GM12878 (cell line): ENCODE data around the gene EML1. TPM values are rescaled to one million over a fixed set of nuclear protein-coding genes. Genes with fewer than 3 reads are reported as not detected.

ENCODE experiments used
- ATAC-seq: fragments of 200-7000 bp; cut with Tn5 transposase; 3 replicates; pipeline ENCODE4 v1.9.1; 2020; ENCODE audit warnings: mild to moderate bottlenecking, moderate library complexity
- BruUV-seq: library from RNA; stranded (reverse); fragments of 400-500 nt; replicated peaks from 2 replicates; lab custom pipeline; 2021; lab: Mats Ljungman, UMichigan
- CTCF ChIA-PET: fragments of 300-600 bp; sonication (Branson Sonifier 250); formaldehyde crosslinking; extraction: SDS; loops from one replicate; lab custom pipeline; 2021; ENCODE audit warnings: inconsistent platforms; lab: Yijun Ruan, JAX
- POLR2A ChIA-PET: fragments of 350-600 bp; formaldehyde crosslinking; extraction: SDS; loops from one replicate; lab custom pipeline; 2021; ENCODE audit warnings: inconsistent platforms; lab: Charles Lee
- RAD21 ChIA-PET: fragments of 300-600 bp; sonication (Branson Sonifier 250); formaldehyde crosslinking; loops from one replicate; lab custom pipeline; 2023; ENCODE audit warnings: antibody characterized with exemption; ENCODE audit not compliant: unreplicated experiment; lab: Charles Lee
- SMC1A ChIA-PET: fragments of 300-600 bp; sonication (Branson Sonifier 250); formaldehyde crosslinking; loops from one replicate; lab custom pipeline; 2023; ENCODE audit not compliant: unreplicated experiment, uncharacterized antibody; lab: Charles Lee
- DNase-seq: peaks from one replicate; pipeline ENCODE4 v3.0.0-alpha.2; 2011; ENCODE audit warnings: low read depth, low spot score
- FAIRE-seq: peaks from 3 replicates; lab custom pipeline; 2011; peaks lifted over from hg19 to GRCh38; lab: Jason Lieb, UNC
- H2AFZ ChIP-seq: 2 replicates; pipeline ENCODE4 v1.6.0; 2011; ENCODE audit warnings: low read depth, low read length, control low read depth; ENCODE audit not compliant: control insufficient read depth
- H3K27ac ChIP-seq: 2 replicates; pipeline ENCODE4 v1.5.1; 2011; ENCODE audit warnings: control low read depth; ENCODE audit not compliant: control insufficient read depth, insufficient read depth
- H3K27me3 ChIP-seq, 2 experiments: replicated peaks in 1 of 2; 2 replicates each; pipeline versions ENCODE4 v1.6.0 to v1.6.1; 2011; ENCODE audit warnings: low read length in 1 of 2; ENCODE audit not compliant: control insufficient read depth in 2 of 2, insufficient read depth in 2 of 2
- H3K36me3 ChIP-seq, 2 experiments: 2 replicates each; pipeline ENCODE4 v1.5.1; 2011; ENCODE audit warnings: low read length in 1 of 2; ENCODE audit not compliant: control insufficient read depth in 2 of 2, insufficient read depth in 2 of 2
- H3K4me1 ChIP-seq: 2 replicates; pipeline ENCODE4 v1.6.1; 2011; ENCODE audit warnings: mild to moderate bottlenecking, low read length, moderate library complexity, mixed read lengths; ENCODE audit not compliant: control insufficient read depth, insufficient read depth
- H3K4me2 ChIP-seq: 2 replicates; pipeline ENCODE4 v1.6.0; 2011; ENCODE audit warnings: control low read depth; ENCODE audit not compliant: control insufficient read depth, insufficient read depth
- H3K4me3 ChIP-seq: fragments of 200-600 bp; sonication (generic); 2 replicates; pipeline ENCODE4 v1.5.1; 2016
- H3K79me2 ChIP-seq: 2 replicates; pipeline ENCODE4 v1.6.0; 2011; ENCODE audit warnings: low read length; ENCODE audit not compliant: control insufficient read depth, insufficient read depth
- H3K9ac ChIP-seq: 2 replicates; pipeline ENCODE4 v1.8.0; 2011; ENCODE audit warnings: low read length, control low read depth, mixed read lengths; ENCODE audit not compliant: control insufficient read depth, insufficient read depth
- H3K9me3 ChIP-seq: replicated peaks from 3 replicates; pipeline ENCODE4 v1.5.1; 2011; ENCODE audit warnings: mild to moderate bottlenecking, low read length; ENCODE audit not compliant: control insufficient read depth, insufficient read depth
- H4K20me1 ChIP-seq: 2 replicates; pipeline ENCODE4 v1.6.0; 2011; ENCODE audit not compliant: control insufficient read depth, insufficient read depth
- EP300 ChIP-seq, 2 experiments: fragments of 150-350 bp in 1 of 2; IDR thresholded peaks; 2 replicates each; pipeline ENCODE4 v1.6.1; 2011 to 2012; ENCODE audit warnings: low read depth in 2 of 2, low read length in 2 of 2, borderline replicate concordance in 1 of 2, improper control_type of control experiment in 1 of 2, inconsistent platforms in 1 of 2; ENCODE audit not compliant: control insufficient read depth in 1 of 2
- FOS ChIP-seq: IDR thresholded peaks from 3 replicates; pipeline ENCODE4 v1.6.1; 2011; ENCODE audit warnings: borderline replicate concordance; ENCODE audit not compliant: insufficient read length; ENCODE audit errors: extremely low read depth
- HDGF ChIP-seq: fragments of 450-650 bp; IDR thresholded peaks from 2 replicates; pipeline ENCODE4 v1.6.1; 2016; ENCODE audit warnings: antibody characterized with exemption
- IRF4 ChIP-seq: IDR thresholded peaks from 2 replicates; pipeline ENCODE4 v1.6.1; 2011; ENCODE audit warnings: low read depth, low read length
- LARP7 ChIP-seq: fragments of 450-650 bp; IDR thresholded peaks from 2 replicates; pipeline ENCODE4 v1.6.1; 2017; ENCODE audit warnings: mild to moderate bottlenecking
- MXI1 ChIP-seq: fragments of 150-350 bp; IDR thresholded peaks from 2 replicates; pipeline ENCODE4 v1.6.1; 2011; ENCODE audit warnings: low read depth, mild to moderate bottlenecking, inconsistent platforms, low read length, improper control_type of control experiment
- MYC ChIP-seq: IDR thresholded peaks from 2 replicates; pipeline ENCODE4 v1.6.1; 2011; ENCODE audit warnings: mild to moderate bottlenecking, low read length, moderate library complexity, inconsistent platforms; ENCODE audit not compliant: insufficient read depth, insufficient replicate concordance, insufficient read length, severe bottlenecking
- NBN ChIP-seq: fragments of 450-650 bp; IDR thresholded peaks from 2 replicates; pipeline ENCODE4 v1.6.1; 2016
- NR2C1 ChIP-seq: fragments of 450-650 bp; IDR thresholded peaks from 2 replicates; pipeline ENCODE4 v1.6.1; 2017; ENCODE audit warnings: antibody characterized with exemption, mild to moderate bottlenecking, moderate library complexity
- POLR2AphosphoS2 ChIP-seq: IDR thresholded peaks from 2 replicates; pipeline ENCODE4 v1.6.1; 2011; ENCODE audit warnings: low read depth, mild to moderate bottlenecking, low read length, improper control_type of control experiment, moderate library complexity
- SMARCA5 ChIP-seq: fragments of 450-650 bp; IDR thresholded peaks from 2 replicates; pipeline ENCODE4 v1.6.1; 2017; ENCODE audit warnings: mild to moderate bottlenecking
- SPI1 ChIP-seq: IDR thresholded peaks from 2 replicates; pipeline ENCODE4 v1.6.1; 2011; ENCODE audit warnings: low read depth, mild to moderate bottlenecking, low read length, moderate library complexity, borderline replicate concordance; ENCODE audit not compliant: insufficient read depth
- TARDBP ChIP-seq: IDR thresholded peaks from 2 replicates; pipeline ENCODE4 v1.6.1; 2016; ENCODE audit warnings: borderline replicate concordance
- WGBS: methylation state at CpG from one replicate; pipeline ENCODE4 v1.1.6; 2016; ENCODE audit warnings: low lambda C conversion rate; ENCODE audit not compliant: insufficient replicate concordance, insufficient coverage; ENCODE audit errors: missing lambda C conversion rate; 5-methylcytosine and 5-hydroxymethylcytosine counted together
- in situ Hi-C: fragments of 300-500 bp; cut with MboI; formaldehyde crosslinking; loops from 9 replicates; pipeline ENCODE4 v1.14.3; 2018; ENCODE audit warnings: mixed read lengths
- intact Hi-C: fragments of 100-400 bp; cut with micrococcal nuclease; formaldehyde crosslinking; loops from one replicate; pipeline ENCODE4 v1.14.2; 2022; ENCODE audit not compliant: unreplicated experiment
- polyA plus RNA-seq, 11 experiments: library from polyadenylated mRNA; depleted of rRNA in 4 of 11; unstranded in 6 of 11; stranded (reverse) in 5 of 11; fragments of >200 nt; fragmentation: Nextera tagmentation in 4 of 11; fragmentation: Illumina TruSeq in 1 of 11; extraction: Ambion mirVana in 4 of 11; extraction: Trizol in 1 of 11; gene quantifications; 1 replicate in 1 of 11; 2 replicates in 10 of 11; pipeline versions ENCODE4 v1.2.1 to v1.2.3, GENCODE V29; 2011 to 2016; ENCODE audit warnings: inconsistent platforms in 2 of 11, missing spikeins in 2 of 11, low read depth in 1 of 11
- total RNA-seq, 4 experiments: library from RNA; depleted of rRNA in 3 of 4; stranded (reverse); fragments of >200 nt in 3 of 4; fragmentation: Illumina TruSeq in 1 of 4; extraction: Trizol in 1 of 4; gene quantifications; 2 replicates each; pipeline versions ENCODE4 v1.2.1 to v1.2.3, GENCODE V29; 2013 to 2021
- TF ChIP-seq, protein P1 (sequence below): IDR thresholded peaks from 2 replicates; pipeline ENCODE4 v1.6.1; 2012; ENCODE audit warnings: low read depth, low read length, improper control_type of control experiment
- TF ChIP-seq, protein P2 (sequence below): fragments of 450-650 bp; IDR thresholded peaks from 2 replicates; pipeline ENCODE4 v1.6.1; 2018; ENCODE audit warnings: borderline replicate concordance, mild to moderate bottlenecking; ENCODE audit not compliant: partially characterized antibody
- TF ChIP-seq, protein P3 (sequence below): IDR thresholded peaks from 2 replicates; pipeline ENCODE4 v1.6.1; 2011; ENCODE audit warnings: low read depth, mild to moderate bottlenecking, low read length, moderate library complexity, borderline replicate concordance; ENCODE audit errors: extremely low read depth
- TF ChIP-seq, protein P4 (sequence below): fragments of 450-650 bp; IDR thresholded peaks from 2 replicates; pipeline ENCODE4 v1.6.1; 2017; ENCODE audit warnings: mild to moderate bottlenecking

EML1 gene
- total and polyA plus RNA-seq, 10 of the 15 experiments (the other 5 are each of a cell fraction or from before 2014, with no cell fraction given) = 0.05 to 3.4 (median 0.11) TPM; not detected in 3

DNA sequence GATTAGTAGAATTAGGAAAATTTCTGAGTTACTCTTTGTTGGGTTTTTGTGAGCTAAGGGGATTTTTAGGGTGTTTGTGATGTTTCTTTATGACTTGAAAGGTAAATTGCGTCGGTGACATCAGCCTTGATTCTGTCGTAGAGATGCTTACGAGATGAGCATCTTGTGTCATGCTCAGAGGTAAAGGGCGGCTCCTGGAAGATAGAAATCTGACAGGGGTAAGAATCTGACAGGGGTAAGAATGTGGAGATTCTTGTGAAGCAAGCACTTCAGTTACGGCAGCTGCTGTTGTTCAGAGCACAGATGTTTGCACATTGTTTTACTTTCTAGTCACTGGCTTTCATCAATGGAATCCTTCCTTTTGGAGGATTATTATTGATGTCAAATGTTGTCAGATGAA, 22.5 kb downstream of the EML1 start:
- in situ Hi-C loops (no loop called here), intact Hi-C loops (no loop called here)
- BruUV-seq = no TSS peak
- Histone ChIP-seq H3K9ac (no peak overlapping the region), H3K36me3 (no peaks in the 10 kb centered on the region), H3K27ac (no peak overlapping the region), H3K79me2 (no peaks in the 10 kb centered on the region), H3K27me3 (peaks cover 2 to 7% of the 10 kb centered on the region in 2 experiments; a peak in 3 of 4 replicates), H2AFZ (no peak overlapping the region), H3K9me3 (no peaks in the 10 kb centered on the region), H3K4me3 (no peak overlapping the region), H3K4me1 (no peaks in the 10 kb centered on the region), H3K4me2 (no peak overlapping the region), H4K20me1 (no peaks in the 10 kb centered on the region)
- no peak for ATAC-seq
- ChIA-PET CTCF (interaction anchor here (0.6 kb wide), 1 partner anchor 84 kb away, joined by 3 read pairs; no protein-coding TSS in a partner anchor), POLR2A (interaction anchor here (0.7 kb wide), 1 partner anchor 957 kb away, joined by 5 read pairs; no protein-coding TSS in a partner anchor), RAD21 (no interaction called here), SMC1A (no interaction called here)
- TF ChIP-seq SPI1 (no peak), LARP7 (no peak), HDGF (no peak), NR2C1 (no peak), TARDBP (no peak), POLR2AphosphoS2 (no peak), MYC (no peak), SMARCA5 (no peak), IRF4 (no peak), EP300 (IDR thresholded peaks at IDR 0.05; ENCODE audit: borderline replicate concordance in 1 of 2, control insufficient read depth in 1 of 2, low read depth in 2 of 2, low read length in 2 of 2) (no peak), NBN (no peak), MXI1 (no peak), FOS (no peak)
- TF ChIP-seq, protein P1, sequence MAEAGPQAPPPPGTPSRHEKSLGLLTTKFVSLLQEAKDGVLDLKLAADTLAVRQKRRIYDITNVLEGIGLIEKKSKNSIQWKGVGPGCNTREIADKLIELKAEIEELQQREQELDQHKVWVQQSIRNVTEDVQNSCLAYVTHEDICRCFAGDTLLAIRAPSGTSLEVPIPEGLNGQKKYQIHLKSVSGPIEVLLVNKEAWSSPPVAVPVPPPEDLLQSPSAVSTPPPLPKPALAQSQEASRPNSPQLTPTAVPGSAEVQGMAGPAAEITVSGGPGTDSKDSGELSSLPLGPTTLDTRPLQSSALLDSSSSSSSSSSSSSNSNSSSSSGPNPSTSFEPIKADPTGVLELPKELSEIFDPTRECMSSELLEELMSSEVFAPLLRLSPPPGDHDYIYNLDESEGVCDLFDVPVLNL = no peak
- TF ChIP-seq, protein P2, sequence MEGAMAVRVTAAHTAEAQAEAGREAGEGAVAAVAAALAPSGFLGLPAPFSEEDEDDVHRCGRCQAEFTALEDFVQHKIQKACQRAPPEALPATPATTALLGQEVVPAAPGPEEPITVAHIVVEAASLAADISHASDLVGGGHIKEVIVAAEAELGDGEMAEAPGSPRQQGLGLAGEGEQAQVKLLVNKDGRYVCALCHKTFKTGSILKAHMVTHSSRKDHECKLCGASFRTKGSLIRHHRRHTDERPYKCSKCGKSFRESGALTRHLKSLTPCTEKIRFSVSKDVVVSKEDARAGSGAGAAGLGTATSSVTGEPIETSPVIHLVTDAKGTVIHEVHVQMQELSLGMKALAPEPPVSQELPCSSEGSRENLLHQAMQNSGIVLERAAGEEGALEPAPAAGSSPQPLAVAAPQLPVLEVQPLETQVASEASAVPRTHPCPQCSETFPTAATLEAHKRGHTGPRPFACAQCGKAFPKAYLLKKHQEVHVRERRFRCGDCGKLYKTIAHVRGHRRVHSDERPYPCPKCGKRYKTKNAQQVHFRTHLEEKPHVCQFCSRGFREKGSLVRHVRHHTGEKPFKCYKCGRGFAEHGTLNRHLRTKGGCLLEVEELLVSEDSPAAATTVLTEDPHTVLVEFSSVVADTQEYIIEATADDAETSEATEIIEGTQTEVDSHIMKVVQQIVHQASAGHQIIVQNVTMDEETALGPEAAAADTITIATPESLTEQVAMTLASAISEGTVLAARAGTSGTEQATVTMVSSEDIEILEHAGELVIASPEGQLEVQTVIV = no peak
- TF ChIP-seq, protein P3, sequence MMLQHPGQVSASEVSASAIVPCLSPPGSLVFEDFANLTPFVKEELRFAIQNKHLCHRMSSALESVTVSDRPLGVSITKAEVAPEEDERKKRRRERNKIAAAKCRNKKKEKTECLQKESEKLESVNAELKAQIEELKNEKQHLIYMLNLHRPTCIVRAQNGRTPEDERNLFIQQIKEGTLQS = no peak
- TF ChIP-seq, protein P4, sequence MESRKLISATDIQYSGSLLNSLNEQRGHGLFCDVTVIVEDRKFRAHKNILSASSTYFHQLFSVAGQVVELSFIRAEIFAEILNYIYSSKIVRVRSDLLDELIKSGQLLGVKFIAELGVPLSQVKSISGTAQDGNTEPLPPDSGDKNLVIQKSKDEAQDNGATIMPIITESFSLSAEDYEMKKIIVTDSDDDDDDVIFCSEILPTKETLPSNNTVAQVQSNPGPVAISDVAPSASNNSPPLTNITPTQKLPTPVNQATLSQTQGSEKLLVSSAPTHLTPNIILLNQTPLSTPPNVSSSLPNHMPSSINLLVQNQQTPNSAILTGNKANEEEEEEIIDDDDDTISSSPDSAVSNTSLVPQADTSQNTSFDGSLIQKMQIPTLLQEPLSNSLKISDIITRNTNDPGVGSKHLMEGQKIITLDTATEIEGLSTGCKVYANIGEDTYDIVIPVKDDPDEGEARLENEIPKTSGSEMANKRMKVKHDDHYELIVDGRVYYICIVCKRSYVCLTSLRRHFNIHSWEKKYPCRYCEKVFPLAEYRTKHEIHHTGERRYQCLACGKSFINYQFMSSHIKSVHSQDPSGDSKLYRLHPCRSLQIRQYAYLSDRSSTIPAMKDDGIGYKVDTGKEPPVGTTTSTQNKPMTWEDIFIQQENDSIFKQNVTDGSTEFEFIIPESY = no peak
- DNase-seq = no peak
- FAIRE-seq = no peak
- WGBS = 16% methylated on average over 6 of the region's 6 CpGs
